Bronchial epithelial cell (primary cell): ENCODE data around the gene GRK3. TPM values are rescaled to one million over a fixed set of nuclear protein-coding genes. Genes with fewer than 3 reads are reported as not detected.

Experiments used
- DNase-seq: peaks from one replicate; pipeline ENCODE4 v3.0.0-alpha.2; 2010; ENCODE audit warnings: low read depth
- FAIRE-seq: peaks from 2 replicates; lab custom pipeline; 2011; peaks lifted over from hg19 to GRCh38; lab: Jason Lieb, UNC
- H3K27me3 ChIP-seq: 2 replicates; pipeline ENCODE4 v1.5.1; 2011; ENCODE audit warnings: low read length; ENCODE audit not compliant: control insufficient read depth, insufficient read depth
- H3K36me3 ChIP-seq: 2 replicates; pipeline ENCODE4 v1.5.1; 2011; ENCODE audit warnings: low read length; ENCODE audit not compliant: control insufficient read depth, insufficient read depth
- H3K4me3 ChIP-seq: 2 replicates; pipeline ENCODE4 v1.5.1; 2011; ENCODE audit warnings: mild to moderate bottlenecking, low read depth, low read length, control low read depth
- CTCF ChIP-seq: IDR thresholded peaks from 2 replicates; pipeline ENCODE4 v1.5.1; 2011; ENCODE audit warnings: mild to moderate bottlenecking, moderate library complexity, low read length, control low read depth, inconsistent platforms; ENCODE audit not compliant: insufficient read depth, severe bottlenecking
- total RNA-seq: library from RNA; depleted of rRNA; stranded (reverse); fragments of >200 nt; gene quantifications from 2 replicates; pipeline ENCODE4 v1.2.1, GENCODE V29; 2014

Gene GRK3
- total RNA-seq, 1 donor from 2014 or later = 4.2 TPM

GRCh38 chr22:25746012-25746373, 181.5 kb downstream of the GRK3 start:
- peak; percentile 66 for DNase-seq
- Histone ChIP-seq H3K27me3 (peaks cover 2% of the 10 kb centered on the region), H3K4me3 (no peak overlapping the region), H3K36me3 (no peaks in the 10 kb centered on the region)
- FAIRE-seq = no peak
- no peak for TF ChIP-seq CTCF

- no peak for TF ChIP-seq CTCF
- DNase-seq = peak; percentile 20
- H3K4me3 ChIP-seq = no peak overlapping the region
- no peak for FAIRE-seq
- no peaks in the 10 kb centered on the region for H3K36me3 ChIP-seq
- H3K27me3 ChIP-seq = peaks cover 2% of the 10 kb centered on the region
Observed at GRCh38 chr22:25747245-25747944, 182.9 kb downstream of the GRK3 start.

- TF ChIP-seq CTCF = no peak
- DNase-seq = no peak
- FAIRE-seq = peak; percentile 82
Observed at GRCh38 chr22:25748140-25748539, 183.7 kb downstream of the GRK3 start.

GRCh38 chr22:25748704-25749103, 184.2 kb downstream of the GRK3 start:
- no peak for DNase-seq
- Histone ChIP-seq H3K4me3 (no peak overlapping the region), H3K27me3 (peaks cover 2% of the 10 kb centered on the region), H3K36me3 (no peaks in the 10 kb centered on the region)
- FAIRE-seq = no peak
- TF ChIP-seq CTCF = no peak

More at GRCh38 chr22:25748140-25748539, 183.7 kb downstream of the GRK3 start:
- Histone ChIP-seq H3K27me3 (peaks cover 2% of the 10 kb centered on the region), H3K36me3 (no peaks in the 10 kb centered on the region), H3K4me3 (no peak overlapping the region)

- FAIRE-seq (no peak), DNase-seq (no peak)
- Histone ChIP-seq H3K27me3 (peaks cover 2% of the 10 kb centered on the region), H3K36me3 (no peaks in the 10 kb centered on the region), H3K4me3 (no peak overlapping the region)
- no peak for TF ChIP-seq CTCF
Observed at GRCh38 chr22:25749420-25750169, 185.1 kb downstream of the GRK3 start.
